T-helper 9 cell (primary cell): Measurements from ENCODE around the gene CENPVL3.
"Not testable (repeated sequence)": the region's sequence is repeated elsewhere in the genome, so short reads cannot be mapped to it uniquely, and the experiment has no call there.

Experiments
- DNase-seq: peaks from one replicate; pipeline ENCODE4 v3.0.0-alpha.2; 2020
- total RNA-seq, 2 donors: gene quantifications; one replicate each; lab custom pipeline; 2026; lab: John Stamatoyannopoulos, UW

The CENPVL3 gene
- total RNA-seq = 0 reads per million in 2 donors

DNA sequence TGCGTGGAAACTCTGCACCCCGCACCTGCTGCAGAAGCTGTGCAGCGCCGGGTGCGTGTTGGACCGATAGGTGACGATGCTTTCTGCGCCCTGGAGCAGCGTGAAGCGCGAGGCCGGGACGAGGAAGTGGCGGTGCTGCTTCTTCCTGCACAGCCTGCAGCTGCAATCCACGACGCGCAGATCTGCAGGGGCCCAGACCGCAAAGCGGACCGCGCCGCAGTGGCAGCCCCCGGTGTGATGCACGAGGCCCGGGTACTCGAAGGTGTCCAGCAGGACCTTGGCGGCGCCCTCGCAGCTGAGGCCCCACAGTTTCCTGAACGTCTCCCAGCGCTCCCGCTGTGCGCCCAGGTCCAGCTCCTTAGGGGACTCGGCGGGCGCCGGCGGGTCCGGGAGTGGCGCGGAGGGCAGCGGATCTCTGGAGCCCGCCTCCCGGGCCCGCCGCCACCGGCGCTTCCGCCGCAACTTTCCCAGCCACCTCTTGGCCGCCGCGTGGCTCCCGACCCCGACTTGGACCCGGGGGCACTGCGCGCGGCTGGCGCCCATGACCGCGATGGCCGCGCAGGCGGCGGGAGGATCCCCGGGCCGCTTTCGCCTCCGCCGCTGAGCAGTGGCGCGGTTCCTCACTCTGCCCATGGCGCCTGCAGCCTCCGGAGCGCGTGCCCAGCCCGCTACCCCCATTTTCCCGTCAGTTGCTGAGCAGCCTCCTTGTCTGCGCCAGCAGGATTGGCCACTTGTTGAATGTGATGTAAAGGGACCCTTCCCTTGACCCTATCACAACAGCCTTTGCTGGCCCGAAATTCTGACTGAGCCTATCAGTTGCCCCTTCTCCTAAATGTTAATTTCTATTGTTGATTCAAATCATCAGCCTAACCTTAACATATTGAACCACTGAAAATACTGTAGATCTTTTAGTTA, at the start of gene CENPVL3:
CENPVL3 (minus strand) TSS at position 672 of the 915 bp plus-strand sequence; CDS start at position 633, 39 bp downstream.
- not testable (repeated sequence) for DNase-seq

DNA sequence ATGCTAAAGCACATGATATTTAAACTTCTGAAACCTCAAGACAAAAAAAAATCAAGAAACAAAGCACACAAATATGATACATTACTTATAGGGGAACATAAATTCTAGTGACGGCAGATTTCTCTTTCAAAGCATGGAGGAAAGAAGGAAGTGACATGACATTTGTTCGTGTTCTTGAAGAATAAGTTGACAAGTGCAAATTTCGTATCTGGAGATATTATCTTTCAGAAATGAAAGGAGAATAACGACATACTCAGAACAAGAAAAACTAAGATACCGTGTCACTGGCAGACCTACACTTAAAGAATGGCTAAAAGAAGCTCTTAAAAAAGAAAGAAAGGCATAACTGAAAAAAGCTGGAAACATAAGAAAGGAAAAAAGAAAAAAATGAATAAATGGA, 47.3 kb upstream of the CENPVL3 start:
- DNase-seq = no peak

DNA sequence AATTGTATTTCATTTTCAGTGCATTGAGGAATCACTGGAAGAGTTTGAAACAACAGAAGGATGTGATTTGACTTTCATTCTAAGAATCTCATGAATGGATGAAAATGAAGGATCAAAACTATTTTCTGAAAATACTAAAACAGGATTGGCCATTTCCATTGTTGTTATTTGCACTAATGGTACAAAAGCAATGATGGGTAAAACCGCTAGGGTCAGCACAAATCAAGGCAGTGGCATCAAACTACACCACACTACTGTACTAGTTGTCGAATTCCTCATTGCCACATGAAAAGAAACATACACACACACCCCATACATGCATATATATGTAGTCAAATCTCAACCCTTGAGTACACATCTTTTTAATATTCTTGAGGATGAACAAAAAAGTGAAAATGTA, 24.7 kb upstream of the CENPVL3 start:
- DNase-seq = no peak

DNA sequence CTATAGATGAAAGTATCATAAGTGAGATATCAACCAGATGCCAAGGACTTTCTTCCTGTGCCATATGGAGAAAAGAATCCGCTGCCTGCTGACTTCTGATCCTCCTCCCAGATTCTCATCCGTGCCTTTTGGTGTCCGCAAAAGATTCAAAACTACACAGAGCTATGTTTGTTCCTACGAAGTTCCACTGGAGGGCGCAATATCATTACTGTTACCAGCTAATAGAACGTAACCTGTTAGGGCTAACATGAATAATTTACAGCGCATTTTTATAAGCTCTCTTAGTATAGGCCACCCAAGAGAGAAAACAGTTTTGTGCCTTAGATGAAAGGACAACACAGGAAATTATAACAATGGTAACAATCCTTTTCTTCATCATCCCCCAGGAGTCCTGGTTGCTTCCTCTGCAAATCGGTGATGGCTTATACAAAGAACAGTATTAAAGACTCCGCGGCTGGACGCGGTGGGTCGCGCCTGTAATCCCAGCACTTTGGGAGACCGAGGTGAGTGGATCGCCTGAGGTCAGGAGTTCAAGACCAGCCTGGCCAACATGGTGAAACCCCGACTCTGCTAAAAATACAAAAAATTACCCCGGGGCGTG, 22.8 kb upstream of the CENPVL3 start:
- no peak for DNase-seq

DNA sequence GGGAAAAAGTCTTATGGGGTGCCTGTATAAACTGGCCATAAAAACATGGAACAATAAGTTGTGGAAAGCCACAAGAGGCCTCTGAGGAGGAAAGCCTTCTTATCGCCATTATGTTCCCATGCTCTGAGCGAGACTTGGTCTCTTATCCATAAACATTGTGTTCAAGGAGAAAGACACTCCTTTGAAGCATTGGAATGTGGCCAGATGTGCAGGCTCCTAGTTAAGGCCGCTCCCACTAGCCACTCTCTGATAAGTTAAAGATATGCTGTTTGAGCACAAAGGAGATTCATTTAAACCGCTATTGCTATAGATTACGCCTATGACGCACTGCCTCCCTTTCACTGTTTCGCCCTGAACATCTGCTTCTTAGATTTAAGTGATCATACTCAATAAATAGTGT, 17.8 kb upstream of the CENPVL3 start:
- not testable (repeated sequence) for DNase-seq

DNA sequence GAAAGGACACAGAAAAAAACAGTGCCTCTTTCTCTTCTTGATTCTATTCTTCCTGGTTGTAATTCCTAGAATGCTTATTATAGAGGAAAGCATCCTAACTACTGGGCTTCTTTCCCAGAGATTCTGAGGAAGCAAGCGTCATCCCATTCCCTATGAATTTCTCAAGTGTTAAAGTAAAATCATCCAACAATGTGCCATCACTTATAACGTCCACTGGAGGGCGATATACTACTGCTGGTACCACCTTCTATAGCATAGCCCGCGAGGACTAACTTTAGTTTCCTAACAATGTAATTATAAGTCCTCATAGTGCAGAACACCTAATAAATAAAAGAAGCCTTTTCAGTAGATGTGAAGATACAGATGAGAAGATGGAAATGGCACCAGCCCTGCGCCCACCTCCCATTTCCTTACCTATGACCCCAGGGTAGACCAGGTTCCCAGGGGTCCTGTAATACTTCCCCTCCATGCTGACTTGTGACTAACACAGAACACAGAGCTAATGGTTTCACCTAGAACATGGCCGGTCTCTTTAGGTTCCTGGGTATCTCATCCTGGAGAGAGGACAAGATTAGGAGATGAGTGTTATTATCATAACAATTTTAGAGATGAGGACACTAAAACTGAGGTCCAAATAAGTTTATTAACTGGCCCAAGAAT, 4.2 kb downstream of the CENPVL3 start:
- no peak for DNase-seq

DNA sequence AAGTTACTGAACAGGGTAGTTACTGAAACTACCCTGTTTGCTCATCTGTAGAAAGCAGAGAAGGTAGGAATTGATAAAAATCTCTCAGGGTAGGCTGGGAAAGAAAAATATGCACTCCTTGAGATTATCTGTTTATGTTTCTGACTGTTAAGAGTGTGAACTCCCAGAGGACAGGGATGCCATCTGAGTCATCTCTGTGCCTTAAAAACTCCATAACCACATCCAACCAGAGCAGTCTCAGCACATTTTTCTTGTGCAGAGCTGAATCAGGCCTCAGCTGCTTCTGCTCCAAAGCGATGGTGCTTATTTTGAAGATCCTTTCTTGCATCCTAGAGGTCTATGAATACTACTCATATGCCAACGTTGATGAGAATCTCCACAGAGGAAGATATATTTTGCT, 9.9 kb downstream of the CENPVL3 start:
- DNase-seq = no peak

DNA sequence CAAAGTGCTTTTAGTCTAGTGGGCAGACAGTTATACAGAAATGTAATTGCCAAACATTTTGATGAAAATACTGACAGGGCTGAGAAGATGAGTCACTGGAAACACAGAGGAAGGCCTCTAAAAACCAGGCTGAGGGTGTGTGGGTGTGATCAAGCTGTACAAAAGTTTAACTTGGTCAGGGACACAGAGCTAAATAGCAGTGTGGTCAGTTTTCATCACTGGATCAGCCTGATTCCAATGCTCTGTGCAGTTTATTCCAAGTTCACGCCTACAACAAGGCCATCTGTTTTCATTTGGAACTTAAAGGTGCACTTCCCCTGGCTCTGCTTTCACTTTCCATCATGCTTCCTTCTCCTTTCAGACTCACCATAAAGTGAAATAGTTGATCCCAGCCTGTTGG, 10.6 kb downstream of the CENPVL3 start:
- DNase-seq = no peak

DNA sequence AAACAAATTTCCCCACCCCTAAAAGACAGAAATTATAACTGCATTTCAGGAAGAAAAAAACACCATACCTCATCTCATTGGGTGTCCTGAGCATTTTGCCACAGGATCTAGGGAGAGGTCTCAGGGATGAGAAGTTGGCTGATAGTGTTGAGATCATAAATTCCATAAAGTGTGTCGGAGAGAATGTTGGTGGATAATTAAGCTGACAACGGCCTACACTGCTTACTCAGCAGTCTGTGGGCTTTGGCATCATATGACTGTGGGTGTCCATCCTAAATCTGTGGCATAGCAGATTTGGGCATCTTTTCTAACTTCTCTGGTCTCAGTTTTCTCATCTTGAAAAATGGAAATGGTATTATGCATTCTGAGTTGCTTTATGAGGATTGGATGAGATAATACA, 12.3 kb downstream of the CENPVL3 start:
- no peak for DNase-seq

DNA sequence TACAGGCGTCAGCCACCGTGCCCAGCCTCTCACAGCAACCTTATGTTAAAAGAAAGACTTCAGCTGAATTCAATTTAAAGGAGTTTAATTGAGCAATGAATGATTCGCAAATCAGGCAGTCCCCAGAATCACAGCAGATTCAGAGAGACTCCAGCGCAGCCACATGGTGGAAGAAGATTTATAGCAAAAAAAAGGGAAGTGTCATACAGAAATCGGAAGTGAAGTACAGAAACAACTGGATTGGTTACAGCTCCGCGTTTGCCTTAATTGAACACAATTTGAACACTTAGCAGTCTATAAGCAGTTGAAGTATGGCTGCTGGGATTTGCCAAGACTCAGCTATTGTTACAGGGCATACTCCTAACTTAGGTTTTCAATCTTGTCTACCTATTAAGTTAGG, 19.8 kb downstream of the CENPVL3 start:
- DNase-seq = no peak

DNA sequence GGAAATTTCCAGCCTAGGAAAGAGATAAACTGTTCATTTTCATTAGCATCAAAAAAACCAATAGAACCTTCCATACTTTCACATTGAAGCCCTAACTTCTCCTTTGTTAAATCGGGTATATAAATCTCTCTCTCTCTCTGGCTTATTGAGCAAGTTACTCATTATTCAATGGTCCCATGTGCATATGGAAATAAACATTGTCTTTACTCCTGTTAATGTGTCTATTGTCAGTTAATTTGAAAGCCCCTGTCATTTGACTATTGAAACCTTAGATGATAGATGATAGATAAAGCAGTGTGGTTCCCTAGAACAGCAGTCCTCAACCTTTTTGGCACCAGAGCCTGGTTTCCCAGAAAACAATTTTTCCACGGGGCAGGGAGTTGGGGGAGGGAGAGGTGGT, 46.8 kb downstream of the CENPVL3 start:
- no peak for DNase-seq

DNA sequence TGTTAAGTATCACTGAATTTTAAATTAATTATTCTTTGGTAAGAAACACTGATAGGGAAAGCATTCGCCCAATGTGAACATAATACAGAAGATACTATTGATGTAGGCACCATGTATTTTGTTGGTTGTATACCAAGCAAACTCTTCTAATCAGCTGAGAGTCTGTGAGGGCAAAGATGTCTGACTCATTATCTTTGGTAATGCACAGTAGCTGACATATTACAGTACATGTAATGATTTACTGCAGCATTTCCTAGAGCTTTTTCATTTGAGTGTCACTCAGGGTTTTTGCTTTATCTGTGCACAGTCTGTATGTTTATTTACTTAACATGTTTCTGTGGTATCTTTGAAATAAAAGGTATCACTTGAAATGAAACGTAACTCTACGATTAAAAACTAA, 49.2 kb downstream of the CENPVL3 start:
- DNase-seq = no peak

DNA sequence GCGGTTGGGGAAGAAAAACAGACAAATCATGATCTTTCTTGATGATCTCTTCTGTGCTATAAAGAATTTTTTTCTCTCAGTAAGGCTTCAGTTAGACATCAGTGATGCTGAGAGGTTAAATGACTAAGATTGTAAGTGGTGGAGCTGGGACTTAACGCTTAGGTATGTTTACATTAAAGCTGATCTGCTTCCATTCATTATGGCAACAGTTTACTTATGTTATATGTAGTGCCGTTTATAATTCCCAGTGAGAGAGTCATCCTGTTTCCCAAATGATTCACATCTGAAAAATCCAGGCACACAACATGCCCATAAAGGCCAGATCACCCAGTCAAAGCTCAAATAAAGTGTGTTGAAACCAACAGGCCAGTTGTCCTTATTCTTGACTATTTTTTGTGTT, 50.1 kb downstream of the CENPVL3 start:
- no peak for DNase-seq
